D721Med (cell line): ENCODE results near the gene GNAS.

ENCODE experiments used
- DNase-seq: peaks from one replicate; pipeline ENCODE4 v3.0.0; 2011; ENCODE audit warnings: low spot score; ENCODE audit not compliant: insufficient read length
- FAIRE-seq: peaks from 2 replicates; lab custom pipeline; 2011; peaks lifted over from hg19 to GRCh38; lab: Jason Lieb, UNC
- CTCF ChIP-seq: IDR thresholded peaks from 2 replicates; pipeline ENCODE4 v1.5.1; 2012; ENCODE audit warnings: mild to moderate bottlenecking, control low read depth; ENCODE audit not compliant: insufficient read depth; ENCODE audit errors: missing control alignments

The GNAS gene

DNA sequence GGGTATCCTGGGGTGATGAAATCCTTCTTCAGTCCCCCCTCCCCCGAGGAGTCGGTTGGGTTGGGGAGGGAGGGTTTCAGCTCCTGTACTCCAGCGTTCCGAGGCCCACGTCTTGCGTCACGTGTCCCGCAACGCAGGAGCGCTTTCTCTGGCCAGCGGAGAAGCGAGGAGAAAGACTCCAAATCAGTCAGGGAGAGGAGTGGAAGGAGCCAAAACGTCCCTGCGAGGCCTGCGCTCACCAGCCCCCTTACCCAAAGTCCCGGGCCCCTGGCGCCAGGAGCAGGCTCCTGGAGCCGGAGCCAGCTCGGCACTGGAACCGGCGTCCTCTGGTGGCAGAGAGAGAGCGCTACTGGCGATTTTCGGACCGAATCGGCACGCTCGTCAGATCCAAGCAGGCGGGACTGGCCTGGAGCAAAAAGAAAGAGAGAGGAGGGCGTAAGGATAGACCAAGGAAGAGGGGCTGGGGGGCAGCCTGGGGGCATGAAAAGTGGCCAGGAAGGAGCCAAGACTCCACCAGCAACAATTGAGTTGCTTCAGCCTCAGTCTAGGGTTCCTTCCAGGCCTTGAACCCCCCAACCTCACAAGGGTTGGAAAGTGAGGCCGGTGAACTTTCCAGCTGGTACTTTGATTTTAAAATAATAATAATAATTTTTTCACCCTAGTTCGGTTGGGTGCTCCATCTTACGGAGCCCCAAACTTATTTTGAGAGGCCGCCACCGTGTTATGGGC is at the start of gene GNAS:
Gene GNAS, plus strand, starts transcription at position 174 of the 729 bp plus-strand sequence.
- no peak for TF ChIP-seq CTCF
- DNase-seq = peak; percentile 49
- no peak for FAIRE-seq

DNA sequence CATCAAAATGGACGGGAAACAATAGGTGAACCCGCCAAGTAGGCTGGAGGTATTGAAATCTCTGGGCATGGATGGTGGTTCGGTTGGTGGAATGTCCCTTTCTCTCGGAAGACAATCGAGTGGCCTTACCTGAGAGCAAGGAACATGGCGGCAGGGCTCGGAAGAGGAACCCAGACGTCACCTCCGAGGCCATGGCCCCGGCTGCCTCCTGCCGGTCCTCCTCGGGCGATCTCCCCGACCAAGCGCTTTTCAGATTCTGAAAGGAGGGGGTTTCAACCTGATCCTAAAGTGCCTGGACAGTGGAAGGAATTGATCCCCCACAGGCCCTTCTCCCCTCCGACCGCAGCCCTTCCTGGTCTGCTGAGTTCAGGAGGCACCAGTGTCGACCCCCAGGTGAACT is 49.0 kb upstream of the GNAS start:
- no peak for DNase-seq
- no peak for TF ChIP-seq CTCF

DNA sequence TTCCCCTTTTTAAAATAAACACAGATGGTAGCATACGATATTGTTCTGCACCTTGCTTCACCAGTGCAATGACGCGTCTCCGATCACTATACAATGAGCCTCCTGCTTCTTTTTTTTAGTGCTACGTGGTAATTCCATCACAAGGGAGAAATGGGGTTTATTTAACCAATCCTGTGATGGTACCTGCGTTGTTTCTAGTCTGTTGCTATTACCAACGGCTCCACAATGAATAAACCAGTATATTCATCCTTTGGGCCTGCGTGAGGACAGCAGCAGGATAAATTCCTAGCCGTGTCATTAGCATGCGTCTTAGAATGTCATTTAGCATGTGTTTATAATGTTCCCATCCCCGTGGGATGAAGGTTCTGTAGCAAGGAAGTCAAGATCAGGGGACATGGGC is 44.7 kb upstream of the GNAS start:
- no peak for TF ChIP-seq CTCF
- no peak for FAIRE-seq
- no peak for DNase-seq

More for the DNA sequence above, 49.0 kb upstream of the GNAS start:
- FAIRE-seq = no peak

DNA sequence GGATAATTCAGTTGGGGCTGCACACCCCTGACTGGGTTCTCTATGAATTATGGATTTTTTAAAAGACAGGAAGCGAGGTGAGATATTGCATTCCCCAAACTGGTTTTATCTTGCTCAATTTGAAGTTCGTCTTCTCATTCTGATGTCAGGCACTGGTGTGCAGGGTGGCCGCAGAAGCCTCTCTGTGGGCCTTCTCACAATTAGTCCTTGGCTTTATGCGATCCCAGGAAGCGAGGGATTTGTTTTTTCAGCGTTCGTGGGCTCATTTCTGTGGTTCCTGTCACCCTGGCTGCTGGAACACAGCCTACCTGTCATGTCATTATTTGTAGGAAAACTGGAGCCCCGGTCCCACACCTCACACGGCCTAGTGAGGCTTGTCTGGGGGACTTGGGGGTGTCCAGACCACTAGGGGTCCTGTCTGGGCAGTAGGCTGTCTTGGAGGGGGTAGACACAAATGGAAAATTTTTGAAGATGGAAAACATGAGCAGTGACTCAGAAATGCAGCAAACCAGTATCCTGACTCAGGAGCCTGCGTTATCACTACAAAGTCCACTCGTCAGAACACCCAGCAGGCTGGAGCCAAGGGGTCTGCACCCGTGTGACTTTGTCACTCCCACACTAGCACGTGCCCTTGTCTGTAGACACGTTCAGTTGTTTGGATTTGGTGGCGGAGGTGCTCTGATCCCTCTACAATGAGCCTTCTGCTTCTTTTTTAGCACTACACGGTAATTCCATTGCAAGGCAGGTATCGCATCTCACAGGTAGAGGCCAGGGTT is 44.1 kb upstream of the GNAS start:
- no peak for TF ChIP-seq CTCF
- no peak for FAIRE-seq
- DNase-seq = no peak

- no peak for DNase-seq
- TF ChIP-seq CTCF = no peak
Measured at GRCh38 chr20:58810116-58810878, 42.2 kb upstream of the GNAS start.

DNA sequence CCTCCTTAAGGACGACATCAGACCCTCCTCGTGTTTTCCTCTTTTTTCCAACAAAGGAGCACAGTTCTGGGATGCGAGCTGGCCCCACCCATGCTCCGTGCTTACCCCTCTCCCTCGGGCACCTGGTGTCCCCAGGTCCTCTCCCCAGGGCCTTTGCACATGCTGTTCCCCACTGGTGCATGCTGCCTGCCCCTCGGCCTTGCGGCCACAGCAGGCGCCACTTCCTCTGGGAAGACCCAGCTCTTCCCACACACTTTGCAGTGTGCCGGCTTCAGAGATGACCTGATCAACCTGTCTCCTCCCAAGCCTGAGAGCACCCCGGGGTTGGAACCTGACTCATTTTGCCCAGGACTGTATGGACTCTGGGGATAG is 41.7 kb upstream of the GNAS start:
- no peak for TF ChIP-seq CTCF

More at GRCh38 chr20:58810116-58810878, 42.2 kb upstream of the GNAS start:
- no peak for FAIRE-seq

More for the DNA sequence above, 41.7 kb upstream of the GNAS start:
- DNase-seq (no peak), FAIRE-seq (no peak)
